Suppressor macrophage treated with lipopolysaccharide for 4 hours (primary cell): ENCODE data around the gene KCNH8.
"Not testable (repeated sequence)": the region's sequence is repeated elsewhere in the genome, so short reads cannot be mapped to it uniquely, and the experiment has no call there.

ENCODE experiments used
- DNase-seq: peaks from one replicate; pipeline ENCODE4 v3.0.0-alpha.2; 2020

Gene KCNH8

GRCh38 chr3:19183584-19183983 is 35.3 kb downstream of the KCNH8 start:
- no peak for DNase-seq

- no peak for DNase-seq
Observed at GRCh38 chr3:19190126-19190525, 41.8 kb downstream of the KCNH8 start.

- peak; percentile 8 for DNase-seq
Observed at GRCh38 chr3:19190602-19191001, 42.3 kb downstream of the KCNH8 start.

GRCh38 chr3:19199131-19199530 is 50.8 kb downstream of the KCNH8 start:
- DNase-seq, result no peak

- DNase-seq, result no peak
Observed at GRCh38 chr3:19202303-19202702, 54.0 kb downstream of the KCNH8 start.

- DNase-seq, result no peak
Observed at GRCh38 chr3:19202754-19203153, 54.4 kb downstream of the KCNH8 start.

GRCh38 chr3:19206540-19206939 is 58.2 kb downstream of the KCNH8 start:
- no peak for DNase-seq

GRCh38 chr3:19213603-19214220 is 65.4 kb downstream of the KCNH8 start:
- peak; percentile 43 for DNase-seq

GRCh38 chr3:19215427-19215826 is 67.1 kb downstream of the KCNH8 start:
- no peak for DNase-seq

- no peak for DNase-seq
Observed at GRCh38 chr3:19216669-19217337, 68.5 kb downstream of the KCNH8 start.

GRCh38 chr3:19220311-19220710 is 72.0 kb downstream of the KCNH8 start:
- no peak for DNase-seq

- DNase-seq, result no peak
Observed at GRCh38 chr3:19221081-19221480, 72.8 kb downstream of the KCNH8 start.

GRCh38 chr3:19226479-19226878 is 78.2 kb downstream of the KCNH8 start:
- no peak for DNase-seq

GRCh38 chr3:19228167-19228566 is 79.9 kb downstream of the KCNH8 start:
- no peak for DNase-seq

GRCh38 chr3:19229086-19229485 is 80.8 kb downstream of the KCNH8 start:
- DNase-seq, result no peak

GRCh38 chr3:19229881-19230280 is 81.6 kb downstream of the KCNH8 start:
- DNase-seq, result peak; percentile 57

GRCh38 chr3:19231792-19232461 is 83.6 kb downstream of the KCNH8 start:
- no peak for DNase-seq

- DNase-seq, result no peak
Observed at GRCh38 chr3:19232566-19232965, 84.3 kb downstream of the KCNH8 start.

GRCh38 chr3:19233882-19234784 is 85.8 kb downstream of the KCNH8 start:
- not testable (repeated sequence) for DNase-seq

GRCh38 chr3:19248143-19248542 is 99.8 kb downstream of the KCNH8 start:
- no peak for DNase-seq

GRCh38 chr3:19248767-19249166 is 100.5 kb downstream of the KCNH8 start:
- DNase-seq, result no peak

GRCh38 chr3:19250959-19251610 is 102.8 kb downstream of the KCNH8 start:
- DNase-seq, result no peak

GRCh38 chr3:19254189-19254588 is 105.9 kb downstream of the KCNH8 start:
- DNase-seq, result no peak
